ENCODE measurements around the gene BAG3.
"Not testable (repeated sequence)": the region's sequence is repeated elsewhere in the genome, so short reads cannot be mapped to it uniquely, and the experiment has no call there.

The BAG3 gene

DNA sequence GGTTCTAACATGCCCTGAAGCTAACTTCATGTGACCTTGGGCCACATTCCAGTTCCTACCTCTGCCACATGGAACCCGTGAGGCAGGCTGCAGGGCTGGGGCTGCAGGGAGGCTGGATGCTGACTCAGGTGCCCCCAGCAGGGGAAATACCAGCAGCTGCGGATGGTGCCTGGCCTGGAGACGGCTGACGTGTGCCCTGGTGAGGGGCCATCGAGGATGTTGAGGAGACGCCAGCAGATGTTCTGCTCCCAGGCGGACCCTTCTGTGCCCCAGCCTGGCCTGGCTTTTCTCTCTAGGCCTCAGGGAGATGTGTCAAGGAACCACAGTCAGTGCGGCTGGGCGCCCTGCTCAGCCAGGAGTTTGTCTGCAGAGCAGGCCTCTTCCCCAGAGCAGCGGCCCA lies 8.8 kb downstream of the BAG3 start:
- TF ChIP-seq, protein P1, sequence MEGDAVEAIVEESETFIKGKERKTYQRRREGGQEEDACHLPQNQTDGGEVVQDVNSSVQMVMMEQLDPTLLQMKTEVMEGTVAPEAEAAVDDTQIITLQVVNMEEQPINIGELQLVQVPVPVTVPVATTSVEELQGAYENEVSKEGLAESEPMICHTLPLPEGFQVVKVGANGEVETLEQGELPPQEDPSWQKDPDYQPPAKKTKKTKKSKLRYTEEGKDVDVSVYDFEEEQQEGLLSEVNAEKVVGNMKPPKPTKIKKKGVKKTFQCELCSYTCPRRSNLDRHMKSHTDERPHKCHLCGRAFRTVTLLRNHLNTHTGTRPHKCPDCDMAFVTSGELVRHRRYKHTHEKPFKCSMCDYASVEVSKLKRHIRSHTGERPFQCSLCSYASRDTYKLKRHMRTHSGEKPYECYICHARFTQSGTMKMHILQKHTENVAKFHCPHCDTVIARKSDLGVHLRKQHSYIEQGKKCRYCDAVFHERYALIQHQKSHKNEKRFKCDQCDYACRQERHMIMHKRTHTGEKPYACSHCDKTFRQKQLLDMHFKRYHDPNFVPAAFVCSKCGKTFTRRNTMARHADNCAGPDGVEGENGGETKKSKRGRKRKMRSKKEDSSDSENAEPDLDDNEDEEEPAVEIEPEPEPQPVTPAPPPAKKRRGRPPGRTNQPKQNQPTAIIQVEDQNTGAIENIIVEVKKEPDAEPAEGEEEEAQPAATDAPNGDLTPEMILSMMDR (IDR thresholded peaks at IDR 0.05; ENCODE audit: control extremely low read depth, extremely low read depth, low read depth, missing control alignments): no peak
- CTCF ChIA-PET: no interaction called here
- DNase-seq (ENCODE audit: extremely low spot score): no peak
- POLR2A ChIA-PET: interaction anchor here (1.5 kb wide), 1 partner anchor 9 kb away, joined by 5 read pairs; the partner anchor contains the start of gene BAG3

DNA sequence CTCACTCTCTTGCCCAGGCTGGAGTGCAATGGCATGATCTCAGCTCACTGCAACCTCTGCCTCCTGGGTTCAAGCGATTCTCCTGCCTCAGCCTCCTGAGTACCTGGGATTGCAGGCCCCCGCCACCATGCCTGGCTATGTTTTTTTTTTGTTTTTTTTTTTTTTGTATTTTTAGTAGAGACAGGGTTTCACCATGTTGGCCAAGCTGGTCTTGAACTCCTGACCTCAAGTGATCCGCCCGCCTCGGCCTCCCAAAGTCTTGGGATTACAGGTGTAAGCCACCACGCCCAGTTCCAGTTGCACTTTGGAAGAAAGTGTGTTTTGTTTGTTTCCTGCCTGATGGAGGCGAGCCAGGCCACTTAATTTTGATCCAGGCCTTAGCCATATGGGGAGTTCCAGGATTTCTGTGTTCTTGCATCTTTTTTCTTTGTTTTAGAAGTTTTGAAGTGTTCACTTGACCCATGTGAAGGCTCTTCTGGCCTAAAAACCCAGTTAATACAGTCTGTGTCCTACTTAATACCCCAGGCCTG lies 11.0 kb downstream of the BAG3 start:
- DNase-seq (ENCODE audit: extremely low spot score); POLR2A ChIA-PET: not testable (repeated sequence)
- CTCF ChIA-PET: interaction anchor here (1.5 kb wide), 2 partner anchors 8 to 11 kb away, joined by 3 to 4 read pairs; no protein-coding TSS in a partner anchor

DNA sequence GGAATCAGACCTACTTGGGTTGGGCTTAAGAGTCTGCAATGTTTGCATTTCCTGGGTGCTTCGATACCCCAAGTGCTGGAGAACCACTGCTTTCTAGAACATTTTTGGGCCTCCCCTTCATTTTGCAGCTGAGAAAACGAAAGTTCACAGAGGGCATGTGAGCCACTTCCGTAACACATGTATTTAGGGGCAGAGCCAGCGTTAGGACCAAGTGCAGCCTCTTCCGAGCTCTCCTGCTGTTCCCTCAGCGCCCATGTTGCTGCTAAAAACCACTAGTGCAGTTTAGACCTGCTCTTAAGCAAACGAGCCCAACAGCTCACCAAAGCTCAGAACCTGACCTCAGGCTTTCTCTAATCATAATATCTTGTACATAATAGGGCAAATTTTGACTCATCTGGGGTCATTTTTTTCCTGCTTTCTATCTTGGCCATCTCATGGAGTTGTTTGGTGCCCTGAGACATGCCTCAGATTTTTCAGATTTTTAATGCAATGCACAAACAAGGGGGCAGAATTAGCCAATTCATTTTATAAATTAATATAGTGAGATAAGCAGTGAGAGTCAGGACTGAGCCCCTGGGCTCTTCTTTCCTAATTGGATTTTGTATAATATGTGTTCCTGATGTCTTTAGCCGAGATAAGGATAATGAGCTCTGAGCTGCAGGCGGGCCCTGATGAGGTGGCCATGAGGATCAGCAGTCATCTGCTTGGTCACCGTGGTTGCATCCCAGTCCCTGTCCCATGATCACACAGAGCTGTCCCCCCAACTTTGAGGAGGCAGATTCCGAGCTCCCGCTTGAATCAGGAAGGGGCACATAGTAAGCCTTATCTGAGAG lies 12.9 kb downstream of the BAG3 start:
- DNase-seq (ENCODE audit: extremely low spot score): no peak
- POLR2A ChIA-PET: no interaction called here
- TF ChIP-seq, protein P1 (IDR thresholded peaks at IDR 0.05; ENCODE audit: control extremely low read depth, extremely low read depth, low read depth, missing control alignments): no peak
- CTCF ChIA-PET: interaction anchor here (0.8 to 2.2 kb wide), 8 partner anchors 10 to 195 kb away, joined by 3 to 8 read pairs (median 4); no protein-coding TSS in a partner anchor

DNA sequence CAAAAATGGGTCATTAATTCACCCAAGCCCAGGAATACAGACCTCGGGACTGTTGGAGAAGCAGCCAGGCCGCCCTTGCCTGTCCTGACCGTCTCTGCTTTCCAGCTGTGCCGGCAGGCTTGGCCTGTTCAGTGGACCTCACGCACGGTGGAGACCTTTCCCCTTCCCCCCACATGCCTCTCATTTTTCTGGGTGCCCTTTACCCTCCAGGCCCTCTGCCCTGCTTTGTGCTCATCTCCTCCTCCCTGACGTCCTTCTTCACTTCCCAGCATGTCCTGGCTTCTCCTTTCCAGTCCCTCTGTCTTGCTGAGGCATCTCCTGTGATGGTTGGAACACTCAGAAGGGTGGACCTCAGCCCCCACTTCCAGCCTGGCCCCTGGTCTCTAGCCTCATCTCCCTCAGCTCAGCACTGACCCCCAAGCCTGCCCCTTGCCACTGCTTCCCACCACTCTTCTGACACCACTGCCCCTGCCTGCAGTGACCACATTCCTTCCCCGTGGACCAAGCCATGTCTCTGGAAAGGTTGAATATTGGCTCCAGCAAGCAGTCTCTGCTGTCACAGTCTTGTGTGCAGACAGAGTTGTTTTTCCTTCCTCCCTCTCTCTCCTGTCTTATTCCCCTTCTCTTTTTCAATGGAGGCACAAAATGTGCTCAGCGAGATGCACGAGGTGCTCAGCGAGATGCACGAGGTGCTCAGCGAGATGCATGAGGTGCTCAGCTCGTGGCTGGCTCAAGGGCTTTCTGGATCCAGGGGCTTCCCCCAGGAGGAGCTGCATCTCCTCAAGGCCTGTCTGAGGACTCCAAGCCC lies 14.9 kb downstream of the BAG3 start:
- TF ChIP-seq, protein P1 (IDR thresholded peaks at IDR 0.05; ENCODE audit: control extremely low read depth, extremely low read depth, low read depth, missing control alignments): no peak
- CTCF ChIA-PET: interaction anchor here (0.8 kb wide), 1 partner anchor 13 kb away, joined by 3 read pairs; no protein-coding TSS in a partner anchor
- POLR2A ChIA-PET: no interaction called here
- DNase-seq (ENCODE audit: extremely low spot score): no peak

DNA sequence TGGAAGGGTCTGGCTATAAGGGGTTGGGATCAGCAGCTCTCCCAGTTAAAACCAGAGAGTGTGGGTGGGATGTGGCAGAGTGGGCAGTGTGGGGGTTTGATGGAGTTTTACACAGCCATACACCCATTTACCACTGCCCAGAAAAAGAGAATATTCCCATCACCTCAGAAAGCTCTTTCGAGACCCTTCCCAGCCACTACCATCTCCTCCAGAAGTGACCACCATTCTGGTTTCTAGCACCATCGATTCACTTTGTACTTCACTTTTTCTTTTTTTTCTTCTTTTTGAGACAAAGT lies 15.5 kb downstream of the BAG3 start:
- no peak for DNase-seq (ENCODE audit: extremely low spot score)
- TF ChIP-seq, protein P1 (IDR thresholded peaks at IDR 0.05; ENCODE audit: control extremely low read depth, extremely low read depth, low read depth, missing control alignments): no peak
- ChIA-PET POLR2A (no interaction called here), CTCF (interaction anchor here (0.8 kb wide), 1 partner anchor 14 kb away, joined by 3 read pairs; no protein-coding TSS in a partner anchor)

DNA sequence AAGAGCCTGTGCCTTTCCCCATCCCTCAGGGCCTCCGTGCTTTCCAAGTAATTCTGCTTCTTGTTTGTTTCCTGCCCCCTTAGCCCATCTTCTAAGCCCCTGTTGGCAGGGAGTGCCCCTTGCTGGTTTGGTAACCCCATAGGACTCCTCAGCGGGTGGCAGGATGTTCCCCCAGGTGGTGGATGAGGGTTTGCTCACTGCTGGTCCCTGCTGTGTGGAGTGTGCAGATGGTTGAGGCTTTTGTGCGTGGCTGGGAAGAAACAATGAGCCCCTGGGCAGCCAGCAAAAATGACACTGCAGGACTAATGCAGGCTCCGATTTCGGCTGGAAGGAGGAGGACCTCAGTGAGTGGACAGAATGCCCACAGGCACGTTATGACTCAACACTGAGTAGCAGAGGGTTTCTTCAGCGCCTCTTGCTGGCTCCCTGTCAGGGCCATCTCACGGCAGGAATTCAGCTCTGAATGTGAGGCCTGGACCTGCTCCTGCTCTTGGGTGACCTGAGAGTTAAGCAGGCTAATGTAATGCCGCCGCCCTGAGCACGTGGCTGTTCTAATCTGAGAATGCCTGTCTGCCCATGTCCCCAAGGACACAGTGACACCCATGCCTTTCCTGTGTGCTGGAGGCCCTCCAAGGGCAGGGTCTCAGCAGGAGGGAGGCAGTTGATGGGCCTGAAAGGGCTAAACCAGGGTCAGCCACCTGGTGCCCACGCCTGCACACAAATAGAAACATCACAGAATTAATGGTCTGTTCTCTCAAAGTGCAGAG lies 16.6 kb downstream of the BAG3 start:
- TF ChIP-seq, protein P1 (IDR thresholded peaks at IDR 0.05; ENCODE audit: control extremely low read depth, extremely low read depth, low read depth, missing control alignments): no peak
- CTCF ChIA-PET: no interaction called here
- DNase-seq (ENCODE audit: extremely low spot score): no peak
- POLR2A ChIA-PET: no interaction called here
